Medulla oblongata (tissue), 1 donor: ENCODE data around the gene CCDC50.

ENCODE experiments used
- DNase-seq: peaks from one replicate; pipeline ENCODE4 v3.0.0-alpha.2; 2015; ENCODE audit errors: extremely low spot score

The CCDC50 gene

GRCh38 chr3:191320316-191320715 lies 8.9 kb upstream of the CCDC50 start:
- no peak for DNase-seq

- DNase-seq = no peak
Measured at GRCh38 chr3:191321019-191321767, 8.0 kb upstream of the CCDC50 start.

- DNase-seq = no peak
Measured at GRCh38 chr3:191324936-191325335, 4.3 kb upstream of the CCDC50 start.

GRCh38 chr3:191327526-191327925 lies 1.7 kb upstream of the CCDC50 start:
- no peak for DNase-seq

GRCh38 chr3:191328383-191328961 lies 722 bp upstream of the CCDC50 start:
- no peak for DNase-seq

GRCh38 chr3:191329654-191330529 lies 698 bp downstream of the CCDC50 start, which contains the start of gene UTS2B:
TSS of gene UTS2B (minus strand) at chr3:191330526. CDS start at chr3:191282189, 48,337 bp downstream.
- DNase-seq = peak; percentile 47

- peak; percentile 46 for DNase-seq
Measured at GRCh38 chr3:191330530-191331048, 1.4 kb downstream of the CCDC50 start.

GRCh38 chr3:191331388-191331787 lies 2.2 kb downstream of the CCDC50 start:
- DNase-seq = no peak

- DNase-seq = no peak
Measured at GRCh38 chr3:191333298-191333880, 4.2 kb downstream of the CCDC50 start.

- no peak for DNase-seq
Measured at GRCh38 chr3:191334346-191334893, 5.2 kb downstream of the CCDC50 start.

GRCh38 chr3:191336833-191337232 lies 7.6 kb downstream of the CCDC50 start:
- no peak for DNase-seq

GRCh38 chr3:191338177-191338488 lies 8.9 kb downstream of the CCDC50 start:
- DNase-seq = no peak

GRCh38 chr3:191339316-191339917 lies 10.2 kb downstream of the CCDC50 start:
- no peak for DNase-seq

- DNase-seq = no peak
Measured at GRCh38 chr3:191340351-191340750, 11.2 kb downstream of the CCDC50 start.

GRCh38 chr3:191340966-191341365 lies 11.8 kb downstream of the CCDC50 start:
- DNase-seq = no peak

- DNase-seq = no peak
Measured at GRCh38 chr3:191342006-191342405, 12.8 kb downstream of the CCDC50 start.

GRCh38 chr3:191342411-191342810 lies 13.2 kb downstream of the CCDC50 start:
- DNase-seq = peak; percentile 48

GRCh38 chr3:191343115-191343514 lies 13.9 kb downstream of the CCDC50 start:
- no peak for DNase-seq

- no peak for DNase-seq
Measured at GRCh38 chr3:191343913-191344312, 14.7 kb downstream of the CCDC50 start.

- no peak for DNase-seq
Measured at GRCh38 chr3:191345334-191345733, 16.1 kb downstream of the CCDC50 start.

- DNase-seq = no peak
Measured at GRCh38 chr3:191347228-191347627, 18.0 kb downstream of the CCDC50 start.
